ENCODE data around the gene NACC1.

DNA sequence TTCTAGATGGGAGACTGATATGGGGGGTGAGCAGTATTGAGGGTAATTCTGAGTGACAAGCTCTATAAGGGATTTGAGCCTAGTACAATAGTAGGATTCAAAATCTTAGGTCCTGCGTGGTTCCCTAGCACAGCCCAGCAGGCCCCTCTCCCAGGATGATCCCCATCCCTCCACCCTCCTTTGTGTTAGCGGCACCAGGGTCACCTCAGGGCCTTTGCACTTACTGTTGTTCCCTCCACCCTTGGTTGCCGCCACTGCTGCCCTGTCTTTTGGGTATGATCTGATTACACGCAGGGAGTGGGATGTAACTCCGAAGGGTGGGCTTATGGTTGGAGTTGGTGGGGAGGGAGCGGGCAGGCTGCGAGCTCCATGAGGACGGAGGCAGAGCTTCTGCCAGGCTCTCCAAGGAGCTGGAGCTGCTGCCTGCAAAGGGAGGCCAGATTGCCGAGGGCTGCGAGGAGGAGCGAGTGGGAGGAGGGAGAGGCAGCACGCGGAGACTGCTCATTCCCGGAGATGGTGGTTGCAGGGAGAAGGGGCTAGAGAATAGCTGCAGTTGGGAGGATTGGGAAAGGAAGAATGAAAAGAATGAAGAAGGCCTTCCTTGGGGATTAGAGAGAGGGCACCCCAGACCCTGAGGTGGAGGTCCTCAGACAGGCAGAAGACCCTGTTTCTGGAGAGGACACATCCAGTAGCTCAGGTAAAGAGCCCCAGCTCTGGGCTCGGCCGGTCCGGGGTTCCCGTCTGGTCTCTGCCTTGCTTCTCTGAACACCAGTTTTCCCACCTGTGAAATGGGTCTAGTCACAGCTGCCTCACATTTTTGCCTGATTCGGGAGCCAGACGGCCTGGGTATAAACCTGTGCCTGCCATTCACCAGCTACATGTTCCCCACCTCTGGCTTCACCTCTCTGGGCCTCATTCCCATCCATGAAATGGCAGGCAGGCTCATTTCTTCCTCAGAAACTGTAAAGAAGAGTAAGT lies 5.2 kb downstream of the NACC1 start:
- TF ChIP-seq, protein P1, sequence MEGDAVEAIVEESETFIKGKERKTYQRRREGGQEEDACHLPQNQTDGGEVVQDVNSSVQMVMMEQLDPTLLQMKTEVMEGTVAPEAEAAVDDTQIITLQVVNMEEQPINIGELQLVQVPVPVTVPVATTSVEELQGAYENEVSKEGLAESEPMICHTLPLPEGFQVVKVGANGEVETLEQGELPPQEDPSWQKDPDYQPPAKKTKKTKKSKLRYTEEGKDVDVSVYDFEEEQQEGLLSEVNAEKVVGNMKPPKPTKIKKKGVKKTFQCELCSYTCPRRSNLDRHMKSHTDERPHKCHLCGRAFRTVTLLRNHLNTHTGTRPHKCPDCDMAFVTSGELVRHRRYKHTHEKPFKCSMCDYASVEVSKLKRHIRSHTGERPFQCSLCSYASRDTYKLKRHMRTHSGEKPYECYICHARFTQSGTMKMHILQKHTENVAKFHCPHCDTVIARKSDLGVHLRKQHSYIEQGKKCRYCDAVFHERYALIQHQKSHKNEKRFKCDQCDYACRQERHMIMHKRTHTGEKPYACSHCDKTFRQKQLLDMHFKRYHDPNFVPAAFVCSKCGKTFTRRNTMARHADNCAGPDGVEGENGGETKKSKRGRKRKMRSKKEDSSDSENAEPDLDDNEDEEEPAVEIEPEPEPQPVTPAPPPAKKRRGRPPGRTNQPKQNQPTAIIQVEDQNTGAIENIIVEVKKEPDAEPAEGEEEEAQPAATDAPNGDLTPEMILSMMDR (optimal IDR thresholded peaks at IDR 0.05 in 1 of 3, IDR thresholded peaks at IDR 0.05 in 1 of 3, conservative IDR thresholded peaks at IDR 0.05 in 1 of 3; ENCODE audit: extremely low read depth in 1 of 3, insufficient read depth in 2 of 3, low read length in 3 of 3), result no peak
- no peak for TF ChIP-seq EZH2 (IDR thresholded peaks at IDR 0.05; ENCODE audit: low read length)
